CD14-positive monocyte (primary cell): ENCODE data around the gene ACTN4. TPM values are rescaled to one million over a fixed set of nuclear protein-coding genes. Genes with fewer than 3 reads are reported as not detected.

Source experiments
- DNase-seq, 3 donors: peaks; one replicate each; pipeline ENCODE4 v3.0.0-alpha.2; 2011 to 2022
- H2AFZ ChIP-seq: 2 replicates; pipeline ENCODE4 v1.6.0; 2012; ENCODE audit warnings: mild to moderate bottlenecking, low read depth, low read length, inconsistent platforms; ENCODE audit not compliant: insufficient read depth, poor library complexity, severe bottlenecking
- H3K27ac ChIP-seq, 2 donors: 1 replicate in 1 of 2; 2 replicates in 1 of 2; pipeline ENCODE4 v1.5.1; 2012 to 2013; ENCODE audit warnings: low read length in 2 of 2, control low read depth in 1 of 2, inconsistent platforms in 1 of 2, low read depth in 1 of 2, mild to moderate bottlenecking in 1 of 2
- H3K27me3 ChIP-seq, 2 donors: one replicate each; pipeline versions ENCODE4 v1.6.0 to v1.6.1; 2011 to 2013; ENCODE audit warnings: low read length in 2 of 2; ENCODE audit not compliant: control insufficient read depth in 2 of 2, insufficient read depth in 2 of 2
- H3K36me3 ChIP-seq, 2 donors: replicated peaks in 1 of 2; 1 replicate in 1 of 2; 2 replicates in 1 of 2; pipeline versions ENCODE4 v1.5.1 to v1.6.1; 2012 to 2013; ENCODE audit warnings: low read length in 2 of 2, control low read depth in 1 of 2, inconsistent platforms in 1 of 2, mild to moderate bottlenecking in 1 of 2; ENCODE audit not compliant: insufficient read depth in 2 of 2, control insufficient read depth in 1 of 2
- H3K4me1 ChIP-seq, 2 donors: 1 replicate in 1 of 2; 2 replicates in 1 of 2; pipeline versions ENCODE4 v1.5.1 to v1.6.1; 2012 to 2013; ENCODE audit warnings: low read length in 2 of 2, control low read depth in 1 of 2, inconsistent platforms in 1 of 2, mild to moderate bottlenecking in 1 of 2, moderate library complexity in 1 of 2; ENCODE audit not compliant: insufficient read depth in 2 of 2, control insufficient read depth in 1 of 2
- H3K4me2 ChIP-seq: replicated peaks from 2 replicates; pipeline ENCODE3; 2012; ENCODE audit warnings: low read length, moderate library complexity, mild to moderate bottlenecking; ENCODE audit not compliant: poor library complexity, severe bottlenecking; ENCODE audit errors: extremely low read depth
- H3K4me3 ChIP-seq, 3 experiments: fragments of 200-600 bp in 1 of 3; sonication (generic) in 1 of 3; replicated peaks in 1 of 3; 1 replicate in 2 of 3; 2 replicates in 1 of 3; pipeline ENCODE4 v1.5.1; 2011 to 2013; ENCODE audit warnings: low read length in 3 of 3, mild to moderate bottlenecking in 3 of 3, control low read depth in 2 of 3, low read depth in 2 of 3, inconsistent platforms in 1 of 3, moderate library complexity in 1 of 3
- H3K79me2 ChIP-seq: 2 replicates; pipeline ENCODE4 v1.6.0; 2012; ENCODE audit warnings: mild to moderate bottlenecking, control low read depth, inconsistent platforms, low read length, moderate library complexity; ENCODE audit not compliant: insufficient read depth
- H3K9ac ChIP-seq: 2 replicates; pipeline ENCODE4 v1.6.0; 2017; ENCODE audit warnings: low read length, mild to moderate bottlenecking; ENCODE audit not compliant: insufficient read depth, poor library complexity, severe bottlenecking
- H3K9me3 ChIP-seq, 2 donors: replicated peaks in 1 of 2; 1 replicate in 1 of 2; 2 replicates in 1 of 2; pipeline versions ENCODE4 v1.5.1 to v1.6.1; 2012 to 2013; ENCODE audit warnings: low read length in 2 of 2, control low read depth in 1 of 2; ENCODE audit not compliant: control insufficient read depth in 1 of 2, insufficient read depth in 1 of 2
- H4K20me1 ChIP-seq: 2 replicates; pipeline ENCODE4 v1.6.0; 2012; ENCODE audit warnings: mild to moderate bottlenecking, low read length, control low read depth, moderate library complexity; ENCODE audit not compliant: insufficient read depth
- H3K27ac Mint-ChIP-seq, 7 donors: one replicate each; pipeline ENCODE4 v1.8.0; 2020; ENCODE audit warnings: mild to moderate bottlenecking in 7 of 7, mixed read lengths in 7 of 7, moderate library complexity in 6 of 7, inconsistent platforms in 2 of 7
- H3K27me3 Mint-ChIP-seq, 3 donors: one replicate each; pipeline ENCODE4 v1.8.0; 2021 to 2022; ENCODE audit warnings: low read depth in 3 of 3, mild to moderate bottlenecking in 3 of 3, mixed read lengths in 3 of 3, moderate library complexity in 3 of 3, inconsistent platforms in 1 of 3
- H3K36me3 Mint-ChIP-seq, 2 donors: one replicate each; pipeline ENCODE4 v1.8.0; 2020; ENCODE audit warnings: mixed read lengths in 2 of 2, inconsistent platforms in 1 of 2, mild to moderate bottlenecking in 1 of 2
- H3K4me1 Mint-ChIP-seq: one replicate; pipeline ENCODE4 v1.8.0; 2020; ENCODE audit warnings: mild to moderate bottlenecking, mixed read lengths
- H3K4me3 Mint-ChIP-seq, 2 donors: one replicate each; pipeline ENCODE4 v1.8.0; 2020; ENCODE audit warnings: mild to moderate bottlenecking in 2 of 2, mixed read lengths in 2 of 2, moderate library complexity in 1 of 2
- H3K9me3 Mint-ChIP-seq, 7 donors: one replicate each; pipeline ENCODE4 v1.8.0; 2020 to 2022; ENCODE audit warnings: mixed read lengths in 7 of 7, mild to moderate bottlenecking in 6 of 7, moderate library complexity in 6 of 7, inconsistent platforms in 2 of 7
- WGBS: methylation state at CpG from one replicate; pipeline ENCODE4 v1.1.5; 2013; ENCODE audit warnings: missing lambda C conversion rate; ENCODE audit not compliant: insufficient coverage; 5-methylcytosine and 5-hydroxymethylcytosine counted together
- intact Hi-C, 2 donors: fragments of 100-400 bp; cut with micrococcal nuclease; formaldehyde crosslinking; loops; one replicate each; pipeline versions ENCODE4 v1.15.0 to v1.15.1; 2023
- polyA plus RNA-seq, 3 donors: library from polyadenylated mRNA; depleted of rRNA in 1 of 3; unstranded in 2 of 3; stranded (reverse) in 1 of 3; fragments of 300-500 nt in 2 of 3; fragments of >200 nt in 1 of 3; fragmentation: Illumina TruSeq in 2 of 3; gene quantifications; 1 replicate in 2 of 3; 2 replicates in 1 of 3; pipeline ENCODE4 v1.2.3, GENCODE V29; 2012 to 2021
- TF ChIP-seq, protein P1 (sequence below): fragments of 200-600 bp; IDR thresholded peaks from one replicate; pipeline ENCODE4 v1.8.0; 2022; ENCODE audit warnings: antibody characterized with exemption, mild to moderate bottlenecking

ACTN4 gene
- polyA plus RNA-seq, 3 donors, result 8.4 to 177 (median 16.0) TPM

DNA sequence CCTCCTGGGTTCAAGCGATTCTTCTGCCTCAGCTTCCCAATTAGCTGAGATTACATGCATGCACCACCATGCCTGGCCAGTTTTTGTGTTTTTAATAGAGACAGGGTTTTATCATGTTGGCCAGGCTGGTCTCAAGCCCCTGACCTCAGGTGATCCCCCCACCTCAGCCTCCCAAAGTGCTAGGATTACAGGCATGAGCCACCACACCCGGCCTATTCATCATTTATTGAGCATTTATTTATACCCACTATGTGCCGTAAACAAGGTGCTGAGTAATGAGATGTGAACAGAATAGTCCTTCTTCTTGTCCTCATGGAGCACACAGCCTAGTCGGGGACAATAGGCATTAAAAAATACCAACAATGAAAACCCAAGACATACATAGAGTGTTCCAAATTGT, 25.6 kb downstream of the ACTN4 start:
- H3K79me2 ChIP-seq, result peaks cover 97% of the 10 kb centered on the region
- no peak overlapping the region for H3K27ac ChIP-seq
- 100% methylated on average over 1 of the region's 4 CpGs for WGBS
- H3K9ac ChIP-seq, result no peak overlapping the region
- peaks cover 80% of the 10 kb centered on the region for H4K20me1 ChIP-seq
- H3K9me3 ChIP-seq, result no peaks in the 10 kb centered on the region
- no peaks in the 10 kb centered on the region for H3K9me3 Mint-ChIP-seq
- peaks cover 0 to 12% of the 10 kb centered on the region in 2 donors for H3K36me3 ChIP-seq
- H3K4me1 Mint-ChIP-seq, result peaks cover 72% of the 10 kb centered on the region
- no peak overlapping the region for H2AFZ ChIP-seq
- H3K27ac Mint-ChIP-seq, result peak overlapping the region in 1 of 7 donors; percentile 18
- peaks cover 0 to 1% (median 0%) of the 10 kb centered on the region in 3 donors for H3K27me3 Mint-ChIP-seq
- H3K4me1 ChIP-seq, result peaks cover 51 to 57% of the 10 kb centered on the region in 2 donors
- H3K4me3 ChIP-seq, result no peak overlapping the region
- no peaks in the 10 kb centered on the region for H3K27me3 ChIP-seq
- TF ChIP-seq, protein P1, sequence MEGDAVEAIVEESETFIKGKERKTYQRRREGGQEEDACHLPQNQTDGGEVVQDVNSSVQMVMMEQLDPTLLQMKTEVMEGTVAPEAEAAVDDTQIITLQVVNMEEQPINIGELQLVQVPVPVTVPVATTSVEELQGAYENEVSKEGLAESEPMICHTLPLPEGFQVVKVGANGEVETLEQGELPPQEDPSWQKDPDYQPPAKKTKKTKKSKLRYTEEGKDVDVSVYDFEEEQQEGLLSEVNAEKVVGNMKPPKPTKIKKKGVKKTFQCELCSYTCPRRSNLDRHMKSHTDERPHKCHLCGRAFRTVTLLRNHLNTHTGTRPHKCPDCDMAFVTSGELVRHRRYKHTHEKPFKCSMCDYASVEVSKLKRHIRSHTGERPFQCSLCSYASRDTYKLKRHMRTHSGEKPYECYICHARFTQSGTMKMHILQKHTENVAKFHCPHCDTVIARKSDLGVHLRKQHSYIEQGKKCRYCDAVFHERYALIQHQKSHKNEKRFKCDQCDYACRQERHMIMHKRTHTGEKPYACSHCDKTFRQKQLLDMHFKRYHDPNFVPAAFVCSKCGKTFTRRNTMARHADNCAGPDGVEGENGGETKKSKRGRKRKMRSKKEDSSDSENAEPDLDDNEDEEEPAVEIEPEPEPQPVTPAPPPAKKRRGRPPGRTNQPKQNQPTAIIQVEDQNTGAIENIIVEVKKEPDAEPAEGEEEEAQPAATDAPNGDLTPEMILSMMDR, result no peak
- no peak for DNase-seq
- no peak overlapping the region for H3K4me3 Mint-ChIP-seq
- no peak overlapping the region for H3K4me2 ChIP-seq
- H3K36me3 Mint-ChIP-seq, result peaks cover 20 to 31% of the 10 kb centered on the region in 2 donors
- intact Hi-C loops, result no loop called here

DNA sequence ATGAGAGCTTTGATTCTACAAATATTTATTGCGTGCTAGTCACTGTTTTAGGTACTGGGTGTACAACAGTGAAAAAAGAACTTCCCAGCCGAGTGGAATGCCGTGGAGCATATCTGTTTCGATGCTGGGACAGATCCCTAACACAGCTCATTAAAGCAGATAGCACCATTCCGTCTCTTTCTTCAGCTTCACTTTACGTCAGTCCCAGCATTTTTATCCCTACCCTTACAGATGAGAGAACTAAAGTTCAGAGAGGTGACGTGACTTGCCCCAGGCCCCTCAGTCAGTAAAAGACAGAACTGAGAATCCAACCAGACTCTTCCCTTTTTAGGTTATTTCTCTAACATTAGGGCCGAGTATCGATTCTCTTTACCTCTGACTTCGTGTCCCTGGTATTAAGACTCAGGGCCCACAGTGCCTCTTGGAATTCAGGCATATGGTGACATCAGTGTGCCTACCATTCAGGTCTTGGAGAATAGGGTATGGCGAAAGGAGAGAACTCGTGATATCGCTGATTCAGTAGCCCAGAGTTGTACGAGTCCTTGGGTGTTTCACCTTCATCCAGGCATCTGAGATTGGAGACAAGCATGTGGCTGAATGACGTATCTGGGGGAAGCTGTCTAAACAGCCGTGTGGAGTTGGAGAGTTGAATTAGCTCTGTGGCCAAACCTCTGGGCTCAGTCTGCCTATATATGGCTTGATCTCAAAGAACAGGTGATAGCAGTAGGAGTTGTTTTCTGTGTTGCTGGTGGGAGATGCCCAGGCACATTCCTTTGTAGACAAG, 27.1 kb downstream of the ACTN4 start:
- TF ChIP-seq, protein P1, result no peak
- Histone ChIP-seq H3K27me3 (no peaks in the 10 kb centered on the region), H3K9me3 (no peaks in the 10 kb centered on the region), H2AFZ (no peak overlapping the region), H3K4me2 (peak overlapping the region; percentile 19), H3K9ac (no peak overlapping the region), H4K20me1 (peaks cover 76% of the 10 kb centered on the region), H3K27ac (peak overlapping the region; percentile 22 to 82), H3K79me2 (peaks cover 97% of the 10 kb centered on the region), H3K4me3 (no peak overlapping the region), H3K36me3 (peaks cover 0 to 22% of the 10 kb centered on the region in 2 donors), H3K4me1 (peaks cover 42 to 57% of the 10 kb centered on the region in 2 donors)
- H3K4me3 Mint-ChIP-seq, result no peak overlapping the region
- H3K36me3 Mint-ChIP-seq, result peaks cover 25 to 32% of the 10 kb centered on the region in 2 donors
- intact Hi-C loops, result no loop called here
- 43% methylated on average over 10 of the region's 16 CpGs for WGBS
- no peaks in the 10 kb centered on the region for H3K9me3 Mint-ChIP-seq
- peaks cover 0 to 1% (median 0%) of the 10 kb centered on the region in 3 donors for H3K27me3 Mint-ChIP-seq
- H3K4me1 Mint-ChIP-seq, result peaks cover 72% of the 10 kb centered on the region
- H3K27ac Mint-ChIP-seq, result peak overlapping the region; percentile 79 to 96 (median 85)
- DNase-seq, result peak; percentile 53 to 85 (median 53)
